ENCODE data around the gene SSUH2. TPM values are rescaled to one million over a fixed set of nuclear protein-coding genes. Genes with fewer than 3 reads are reported as not detected.

The SSUH2 gene
- total RNA-seq, 4 donors from 2014 or later: 0.50 to 1.9 TPM; not detected in 2

DNA sequence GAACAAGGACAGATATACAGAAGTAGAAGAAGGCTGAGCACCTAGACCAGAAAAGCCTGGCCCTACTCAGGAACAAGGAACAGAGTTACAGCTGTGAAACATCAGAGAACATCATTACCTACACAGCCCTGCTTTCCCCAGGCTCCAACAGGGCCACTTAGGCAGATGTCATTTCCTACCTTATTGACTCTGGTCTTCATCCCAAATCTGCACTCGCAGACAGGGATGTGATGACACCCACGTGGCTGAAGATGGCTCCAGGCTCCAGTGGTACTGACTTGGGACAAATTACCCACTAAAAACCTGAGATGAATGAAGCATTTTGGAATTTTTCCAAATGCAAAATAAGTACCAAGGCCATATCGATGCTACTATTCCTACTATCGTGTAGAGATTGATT lies 18.0 kb upstream of the SSUH2 start:
- DNase-seq (ENCODE audit: low spot score) (no peak), ATAC-seq (ENCODE audit: low FRiP score) (no peak)
- TF ChIP-seq CTCF (IDR thresholded peaks at IDR 0.05): no peak

DNA sequence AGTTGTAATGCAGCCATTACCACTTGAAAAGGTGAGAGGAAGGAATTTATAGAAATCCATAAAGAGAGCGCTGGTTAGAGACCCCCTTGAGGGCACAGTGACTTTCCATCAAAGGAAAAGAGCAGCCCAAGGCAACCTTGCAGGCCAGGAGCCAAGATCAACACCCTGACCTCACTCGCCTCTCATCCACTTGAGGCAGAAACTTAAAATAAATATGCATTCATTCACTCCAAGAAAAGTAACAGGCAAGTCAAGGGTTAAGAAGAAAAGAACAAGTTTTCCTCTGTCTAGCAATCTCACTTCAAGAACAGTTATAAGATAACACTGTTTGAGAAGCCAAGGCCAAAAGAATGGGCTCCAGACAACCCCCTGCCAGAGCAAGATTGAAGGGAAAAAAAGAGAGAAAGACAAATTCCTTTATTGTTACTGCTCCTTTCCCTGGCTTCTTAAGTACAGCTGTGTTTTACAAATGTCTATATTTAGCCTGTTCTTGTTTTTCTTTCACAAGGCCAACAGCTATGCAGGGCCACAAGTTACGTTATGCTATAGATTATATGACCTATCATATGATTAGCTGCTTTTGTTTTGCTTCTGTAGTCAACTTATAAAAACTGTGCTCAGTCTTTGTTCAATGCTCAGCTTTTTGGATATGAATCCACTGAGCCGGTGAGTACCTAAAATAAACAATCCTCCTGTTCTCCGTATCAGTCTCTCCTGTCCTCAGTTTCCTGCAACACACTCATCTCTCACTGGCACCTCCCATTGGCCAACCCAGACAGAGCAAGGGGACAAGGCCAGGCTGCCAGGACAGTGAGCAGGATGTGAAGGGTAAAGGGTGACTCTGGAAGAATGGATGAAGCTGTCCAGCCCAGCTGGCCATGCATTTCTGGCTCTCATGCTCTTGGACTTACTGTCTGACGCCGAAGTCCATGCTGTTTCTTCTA lies 15.8 kb upstream of the SSUH2 start:
- no peak for ATAC-seq (ENCODE audit: low FRiP score)
- TF ChIP-seq CTCF (IDR thresholded peaks at IDR 0.05): no peak
- no peak for DNase-seq (ENCODE audit: low spot score)

GRCh38 chr3:8659242-8659641 lies 14.6 kb upstream of the SSUH2 start:
- ATAC-seq (ENCODE audit: low FRiP score): no peak
- TF ChIP-seq CTCF (IDR thresholded peaks at IDR 0.05): no peak
- DNase-seq (ENCODE audit: low spot score): no peak

DNA sequence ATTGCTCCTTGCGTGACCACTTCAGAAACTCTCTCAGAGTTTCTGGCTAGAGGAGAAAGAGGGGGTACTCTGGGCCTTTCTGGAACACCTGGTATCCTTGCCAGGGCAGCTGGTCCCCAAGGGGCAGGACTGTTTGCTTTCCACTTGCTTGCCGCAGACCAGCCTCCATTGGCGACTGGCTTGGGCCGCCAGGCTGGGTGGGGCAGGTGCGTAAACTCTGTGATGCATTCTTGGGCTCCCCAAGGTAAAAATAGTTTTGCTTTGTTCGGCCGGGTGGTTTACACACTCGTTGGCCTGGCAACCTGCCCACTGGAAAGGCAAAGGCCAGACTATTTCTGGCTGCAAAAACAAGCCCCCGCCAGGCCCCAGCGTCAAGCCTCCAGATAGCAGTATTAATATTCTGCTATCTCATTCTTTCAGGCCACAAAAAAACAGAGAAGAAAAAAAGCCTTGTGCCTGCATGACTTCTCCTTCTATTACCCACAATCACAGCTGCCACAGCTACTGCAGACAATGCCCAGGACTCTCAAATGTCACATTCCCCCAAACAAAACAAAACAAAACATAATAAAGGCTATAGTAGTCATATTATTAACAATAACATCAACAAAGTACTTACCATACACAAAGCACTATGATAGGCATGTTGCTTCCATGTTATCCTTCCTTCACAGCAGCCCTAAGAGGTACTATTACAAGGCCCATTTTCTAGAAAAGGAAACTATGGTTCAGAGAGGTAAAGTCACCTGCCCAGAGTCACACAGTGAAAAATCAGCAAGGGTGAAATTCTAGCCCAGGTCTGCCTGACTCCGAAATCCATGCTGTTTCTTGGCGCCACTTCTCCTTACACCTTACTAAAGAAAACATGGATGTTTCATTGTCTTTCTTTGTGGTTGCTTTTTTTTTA lies 14.0 kb upstream of the SSUH2 start:
- no peak for ATAC-seq (ENCODE audit: low FRiP score)
- TF ChIP-seq CTCF (IDR thresholded peaks at IDR 0.05): no peak
- peak; percentile 35 for DNase-seq (ENCODE audit: low spot score)

GRCh38 chr3:8657804-8658305 lies 13.3 kb upstream of the SSUH2 start:
- no peak for ATAC-seq (ENCODE audit: low FRiP score)

DNA sequence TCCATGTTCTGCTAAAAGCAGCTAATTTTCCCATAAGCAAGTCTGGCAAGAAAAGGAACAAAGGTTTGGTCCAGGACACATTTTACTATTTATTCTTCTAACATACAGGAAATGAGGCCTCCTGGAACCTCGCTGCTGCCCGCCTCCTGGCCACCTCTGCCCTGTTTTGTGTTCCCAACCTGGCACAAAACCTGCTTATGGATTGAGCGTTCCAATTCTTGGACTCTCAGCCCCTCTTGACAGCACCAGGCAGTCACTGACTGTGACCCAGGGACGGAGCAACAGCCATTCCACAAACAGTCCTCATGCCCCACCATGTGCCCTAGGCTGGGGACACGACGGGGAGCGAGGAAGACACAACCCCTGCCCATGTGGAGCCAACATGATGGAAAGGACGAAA lies 11.6 kb upstream of the SSUH2 start:
- DNase-seq (ENCODE audit: low spot score): no peak
- no peak for TF ChIP-seq CTCF (IDR thresholded peaks at IDR 0.05)
- no peak for ATAC-seq (ENCODE audit: low FRiP score)

More at GRCh38 chr3:8657804-8658305, 13.3 kb upstream of the SSUH2 start:
- TF ChIP-seq CTCF (IDR thresholded peaks at IDR 0.05): no peak
- DNase-seq (ENCODE audit: low spot score): no peak
